Neural cell (in vitro differentiated cells): ENCODE data around the gene NKX2-2. TPM values are rescaled to one million over a fixed set of nuclear protein-coding genes. Genes with fewer than 3 reads are reported as not detected.

Experiments
- H2AFZ ChIP-seq: fragments of 200-600, 300-800 bp; sonication (generic), shearing (Covaris generic); 2 replicates; pipeline ENCODE4 v1.6.0; 2014; ENCODE audit warnings: low read depth, mild to moderate bottlenecking, antibody characterized with exemption, low read length, moderate library complexity
- H3F3A ChIP-seq: fragments of 200-600 bp; shearing (Covaris generic); 2 replicates; pipeline ENCODE4 v1.6.1; 2016; ENCODE audit warnings: mild to moderate bottlenecking, moderate library complexity, mixed read lengths, antibody characterized with exemption, low read length; ENCODE audit not compliant: insufficient read depth, poor library complexity, severe bottlenecking
- H3K27ac ChIP-seq: fragments of 200-600, 300-800 bp; sonication (generic), shearing (Covaris generic); 2 replicates; pipeline ENCODE4 v1.5.1; 2014; ENCODE audit warnings: mild to moderate bottlenecking, low read length, moderate library complexity
- H3K27me3 ChIP-seq: fragments of 300-800, 200-600 bp; sonication (generic), shearing (Covaris generic); 2 replicates; pipeline ENCODE4 v1.6.0; 2014; ENCODE audit warnings: mild to moderate bottlenecking, low read depth, low read length, moderate library complexity; ENCODE audit not compliant: insufficient read depth
- H3K36me3 ChIP-seq: fragments of 300-800, 200-600 bp; sonication (generic), shearing (Covaris generic); 2 replicates; pipeline ENCODE4 v1.5.1; 2014; ENCODE audit warnings: mild to moderate bottlenecking, antibody characterized with exemption, low read length, moderate library complexity; ENCODE audit not compliant: insufficient read depth
- H3K4me2 ChIP-seq: fragments of 300-800, 200-600 bp; sonication (generic), shearing (Covaris generic); 2 replicates; pipeline ENCODE4 v1.6.0; 2014; ENCODE audit warnings: mild to moderate bottlenecking, low read length
- H3K4me3 ChIP-seq: fragments of 300-800, 200-600 bp; sonication (generic), shearing (Covaris generic); 2 replicates; pipeline ENCODE4 v1.5.1; 2014; ENCODE audit warnings: mild to moderate bottlenecking, low read length, moderate library complexity
- H3K79me2 ChIP-seq: fragments of 200-600 bp; shearing (Covaris generic); replicated peaks from 2 replicates; pipeline ENCODE4 v1.6.0; 2014; ENCODE audit warnings: mild to moderate bottlenecking, low read length, moderate library complexity; ENCODE audit not compliant: insufficient read depth
- H3K9ac ChIP-seq: fragments of 300-800, 200-600 bp; sonication (generic), shearing (Covaris generic); 2 replicates; pipeline ENCODE4 v1.6.1; 2016; ENCODE audit warnings: mild to moderate bottlenecking, low read length, mixed read lengths
- H3K9me2 ChIP-seq: fragments of 200-600 bp; shearing (Covaris generic); 2 replicates; pipeline ENCODE4 v1.6.1; 2016; ENCODE audit warnings: mild to moderate bottlenecking, low read length, mixed read lengths; ENCODE audit not compliant: insufficient read depth
- H3K9me3 ChIP-seq: fragments of 200-600, 300-800 bp; sonication (generic), shearing (Covaris generic); 2 replicates; pipeline ENCODE4 v1.6.1; 2016; ENCODE audit warnings: mild to moderate bottlenecking, mixed run types, low read length, moderate library complexity, mixed read lengths
- H4K20me1 ChIP-seq: fragments of 200-600 bp; shearing (Covaris generic); 2 replicates; pipeline ENCODE4 v1.6.1; 2016; ENCODE audit warnings: mild to moderate bottlenecking, mixed run types; ENCODE audit not compliant: insufficient read depth
- CTCF ChIP-seq: fragments of 450-650 bp; IDR thresholded peaks from 2 replicates; pipeline ENCODE4 v1.5.1; 2014; ENCODE audit warnings: antibody characterized with exemption, mild to moderate bottlenecking, moderate library complexity; ENCODE audit not compliant: poor library complexity, severe bottlenecking
- EP300 ChIP-seq: fragments of 450-650 bp; conservative IDR thresholded peaks from 2 replicates; pipeline ENCODE4 v1.6.1; 2014; ENCODE audit warnings: antibody characterized with exemption, mild to moderate bottlenecking, moderate library complexity; ENCODE audit not compliant: poor library complexity, severe bottlenecking
- EZH2 ChIP-seq: fragments of 200-600, 300-800 bp; shearing (Covaris generic), sonication (generic); IDR thresholded peaks from 2 replicates; pipeline ENCODE4 v1.6.1; 2014; ENCODE audit warnings: antibody characterized with exemption, low read length, borderline replicate concordance, mild to moderate bottlenecking; ENCODE audit not compliant: insufficient read depth, poor library complexity, severe bottlenecking
- MXI1 ChIP-seq: fragments of 450-650 bp; conservative IDR thresholded peaks from 2 replicates; pipeline ENCODE4 v1.6.1; 2014; ENCODE audit warnings: antibody characterized with exemption, mild to moderate bottlenecking; ENCODE audit not compliant: poor library complexity, severe bottlenecking
- POLR2AphosphoS5 ChIP-seq: IDR thresholded peaks from 2 replicates; pipeline ENCODE4 v1.6.1; 2012
- RAD21 ChIP-seq: fragments of 450-650 bp; conservative IDR thresholded peaks from 2 replicates; pipeline ENCODE4 v1.6.1; 2014; ENCODE audit warnings: antibody characterized with exemption, mild to moderate bottlenecking, moderate library complexity
- REST ChIP-seq: IDR thresholded peaks from 2 replicates; pipeline ENCODE4 v1.6.1; 2012; ENCODE audit warnings: borderline replicate concordance
- SMC3 ChIP-seq: fragments of 450-650 bp; conservative IDR thresholded peaks from 2 replicates; pipeline ENCODE4 v1.6.1; 2014; ENCODE audit warnings: antibody characterized with exemption, mild to moderate bottlenecking, moderate library complexity; ENCODE audit not compliant: poor library complexity
- TAF1 ChIP-seq: IDR thresholded peaks from 2 replicates; pipeline ENCODE4 v1.6.1; 2012; ENCODE audit warnings: low read depth
- polyA plus RNA-seq: library from polyadenylated mRNA; depleted of rRNA; stranded (reverse); fragments of >200 nt; gene quantifications from 2 replicates; pipeline ENCODE4 v1.2.3, GENCODE V29; 2014

Gene NKX2-2
- polyA plus RNA-seq, 1 donor from 2014 or later = not detected

GRCh38 chr20:21498195-21498594 is 15.7 kb downstream of the NKX2-2 start:
- Histone ChIP-seq H3K4me3 (no peak overlapping the region), H3K27me3 (peaks cover 14% of the 10 kb centered on the region), H3F3A (no peaks in the 10 kb centered on the region), H3K9me2 (no peaks in the 10 kb centered on the region), H3K79me2 (no peaks in the 10 kb centered on the region), H4K20me1 (no peaks in the 10 kb centered on the region), H3K9me3 (no peaks in the 10 kb centered on the region), H3K9ac (no peak overlapping the region), H2AFZ (no peak overlapping the region), H3K36me3 (no peaks in the 10 kb centered on the region), H3K27ac (no peak overlapping the region), H3K4me2 (no peak overlapping the region)
- TF ChIP-seq TAF1 (no peak), EP300 (no peak), MXI1 (no peak), REST (no peak), POLR2AphosphoS5 (no peak), RAD21 (no peak), CTCF (no peak)

- TF ChIP-seq CTCF (no peak), EP300 (no peak), SMC3 (no peak), POLR2AphosphoS5 (no peak), MXI1 (no peak), REST (no peak), EZH2 (no peak), RAD21 (no peak), TAF1 (no peak)
- Histone ChIP-seq H3K27me3 (peaks cover 7% of the 10 kb centered on the region), H3F3A (no peaks in the 10 kb centered on the region), H3K36me3 (no peaks in the 10 kb centered on the region), H2AFZ (no peak overlapping the region), H3K9me3 (no peaks in the 10 kb centered on the region), H3K9me2 (no peaks in the 10 kb centered on the region), H4K20me1 (no peaks in the 10 kb centered on the region), H3K4me3 (no peak overlapping the region), H3K9ac (no peak overlapping the region), H3K79me2 (no peaks in the 10 kb centered on the region), H3K4me2 (no peak overlapping the region), H3K27ac (no peak overlapping the region)
These were observed 17.4 kb downstream of the NKX2-2 start for GRCh38 chr20:21496452-21496851.
